K562 (cell line): ENCODE measurements around the gene DNAH8. TPM values are rescaled to one million over a fixed set of nuclear protein-coding genes. Genes with fewer than 3 reads are reported as not detected.

ENCODE experiments used
- ADNP ChIP-seq: fragments of 200-800 bp; sonication (Bioruptor generic); IDR thresholded peaks from 2 replicates; pipeline ENCODE4 v1.6.1; 2016; ENCODE audit warnings: missing genetic modification characterization, missing compliant biosample characterization
- ATF4 ChIP-seq: fragments of 450-650 bp; formaldehyde crosslinking; IDR thresholded peaks from 2 replicates; pipeline ENCODE4 v1.4.0; 2022; ENCODE audit warnings: mild to moderate bottlenecking, moderate library complexity
- BCLAF1 ChIP-seq, 2 experiments: fragments of 450-650 bp in 1 of 2; IDR thresholded peaks; 2 replicates each; pipeline ENCODE4 v1.6.1; 2011 to 2017; ENCODE audit warnings: low read depth in 2 of 2, antibody characterized with exemption in 1 of 2, borderline replicate concordance in 1 of 2, low read length in 1 of 2, mild to moderate bottlenecking in 1 of 2, mixed read lengths in 1 of 2; ENCODE audit not compliant: control insufficient read depth in 1 of 2
- CBFB ChIP-seq: sonication (generic); formaldehyde crosslinking; IDR thresholded peaks from 2 replicates; pipeline ENCODE4 v1.4.0; 2020; ENCODE audit warnings: mild to moderate bottlenecking, missing genetic modification reagents
- CBX1 ChIP-seq: sonication (generic); IDR thresholded peaks from 2 replicates; pipeline ENCODE4 v1.6.1; 2016; ENCODE audit warnings: antibody characterized with exemption, low read depth, mild to moderate bottlenecking
- CTBP1 ChIP-seq: fragments of 450-650 bp; IDR thresholded peaks from 2 replicates; pipeline ENCODE4 v1.6.1; 2016; ENCODE audit warnings: borderline replicate concordance
- DMBX1 ChIP-seq: fragments of 250-450 bp; sonication (Bioruptor Pico); IDR thresholded peaks from 2 replicates; pipeline ENCODE4 v1.8.0; 2022; ENCODE audit warnings: inconsistent platforms, mild to moderate bottlenecking, moderate library complexity, borderline replicate concordance
- ETS2 ChIP-seq: IDR thresholded peaks from 2 replicates; pipeline ENCODE4 v1.6.1; 2016; ENCODE audit warnings: borderline replicate concordance, missing genetic modification characterization, mild to moderate bottlenecking, moderate library complexity, missing compliant biosample characterization; ENCODE audit not compliant: poor library complexity, severe bottlenecking
- KLF6 ChIP-seq: fragments of 250-450 bp; sonication (Bioruptor Pico); IDR thresholded peaks from 2 replicates; pipeline ENCODE4 v1.4.0; 2020; ENCODE audit warnings: mild to moderate bottlenecking, moderate library complexity, borderline replicate concordance
- MEIS2 ChIP-seq: fragments of 450-650 bp; IDR thresholded peaks from 2 replicates; pipeline ENCODE4 v1.6.1; 2014; ENCODE audit warnings: mild to moderate bottlenecking; ENCODE audit not compliant: partially characterized antibody
- NR1H2 ChIP-seq: sonication (generic); formaldehyde crosslinking; IDR thresholded peaks from 2 replicates; pipeline ENCODE4 v1.4.0; 2020; ENCODE audit warnings: mild to moderate bottlenecking, missing genetic modification reagents
- RB1 ChIP-seq: fragments of 450-650 bp; IDR thresholded peaks from 2 replicates; pipeline ENCODE4 v1.6.1; 2017; ENCODE audit warnings: low read depth, mild to moderate bottlenecking
- RCOR1 ChIP-seq, 2 experiments: IDR thresholded peaks; 2 replicates each; pipeline ENCODE4 v1.6.1; 2012; ENCODE audit warnings: low read depth in 2 of 2, low read length in 2 of 2, borderline replicate concordance in 1 of 2, improper control_type of control experiment in 1 of 2
- SMAD3 ChIP-seq: fragments of 450-650 bp; formaldehyde crosslinking; conservative IDR thresholded peaks from 2 replicates; pipeline ENCODE4 v1.4.0; 2020; ENCODE audit warnings: mild to moderate bottlenecking
- SRSF9 ChIP-seq: fragments of 200-400 bp; formaldehyde crosslinking; IDR thresholded peaks from 2 replicates; pipeline ENCODE4 v1.6.1; 2017; ENCODE audit warnings: low read depth, low read length, borderline replicate concordance
- STAT5B ChIP-seq: fragments of 250-450 bp; sonication (Bioruptor Pico); IDR thresholded peaks from 2 replicates; pipeline ENCODE4 v1.8.0; 2021; ENCODE audit warnings: mild to moderate bottlenecking, inconsistent platforms
- ZBTB1 ChIP-seq: sonication (generic); formaldehyde crosslinking; IDR thresholded peaks from 2 replicates; pipeline ENCODE4 v1.8.1; 2023; ENCODE audit warnings: missing genetic modification reagents, low read depth, mild to moderate bottlenecking, borderline replicate concordance
- ZFX ChIP-seq: sonication (generic); formaldehyde crosslinking; IDR thresholded peaks from 2 replicates; pipeline ENCODE4 v1.8.0; 2022; ENCODE audit warnings: mild to moderate bottlenecking, missing genetic modification reagents, moderate library complexity
- ZNF655 ChIP-seq: fragments of 250-450 bp; sonication (Bioruptor Pico); IDR thresholded peaks from 2 replicates; pipeline ENCODE4 v1.5.0; 2021
- polyA plus RNA-seq, 8 experiments: library from polyadenylated mRNA; depleted of rRNA in 4 of 8; stranded (reverse) in 5 of 8; unstranded in 3 of 8; fragments of >200 nt; fragmentation: Nextera tagmentation in 2 of 8; fragmentation: Illumina TruSeq in 1 of 8; extraction: Ambion mirVana in 2 of 8; extraction: Trizol in 1 of 8; gene quantifications; 2 replicates each; pipeline versions ENCODE4 v1.2.1 to v1.2.3, GENCODE V29; 2011 to 2014; ENCODE audit warnings: inconsistent platforms in 1 of 8, missing spikeins in 1 of 8
- total RNA-seq, 7 experiments: library from RNA; depleted of rRNA in 6 of 7; stranded (reverse); fragments of >200 nt in 6 of 7; fragmentation: Illumina TruSeq in 2 of 7; extraction: Trizol in 2 of 7; gene quantifications; 2 replicates each; pipeline versions ENCODE4 v1.2.1 to v1.2.3, GENCODE V29; 2011 to 2021; ENCODE audit warnings: low replicate concordance in 1 of 7
- TF ChIP-seq, protein P1 (sequence below): sonication (generic); formaldehyde crosslinking; IDR thresholded peaks from 2 replicates; pipeline ENCODE4 v1.9.0; 2022; ENCODE audit warnings: mild to moderate bottlenecking, missing genetic modification reagents
- TF ChIP-seq, protein P2 (sequence below): sonication (generic); formaldehyde crosslinking; IDR thresholded peaks from 2 replicates; pipeline ENCODE4 v1.8.1; 2023; ENCODE audit warnings: mild to moderate bottlenecking, missing genetic modification reagents

DNAH8 gene
- total and polyA plus RNA-seq, 9 of the 15 experiments (the other 6 are each of a cell fraction or from before 2014, with no cell fraction given): 1.2 to 4.2 (median 2.9) TPM

GRCh38 chr6:38722727-38723334 is 7.7 kb downstream of the DNAH8 start (continued):
- no peak for TF ChIP-seq CBX1
- TF ChIP-seq RB1: peak; percentile 34; the same call in 1 of the 2 replicates
- TF ChIP-seq, protein P1, sequence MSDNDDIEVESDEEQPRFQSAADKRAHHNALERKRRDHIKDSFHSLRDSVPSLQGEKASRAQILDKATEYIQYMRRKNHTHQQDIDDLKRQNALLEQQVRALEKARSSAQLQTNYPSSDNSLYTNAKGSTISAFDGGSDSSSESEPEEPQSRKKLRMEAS (CRISPR knock-in tag): no peak
- TF ChIP-seq CBFB: no peak
- no peak for TF ChIP-seq ETS2
- no peak for TF ChIP-seq DMBX1
- no peak for TF ChIP-seq SRSF9
- TF ChIP-seq ADNP (tag): no peak
- no peak for TF ChIP-seq STAT5B
- TF ChIP-seq BCLAF1 (IDR thresholded peaks at IDR 0.05; ENCODE audit: borderline replicate concordance in 1 of 2, control insufficient read depth in 1 of 2, low read depth in 2 of 2, low read length in 1 of 2): no peak
- peak; percentile 93 for TF ChIP-seq CTBP1
- TF ChIP-seq SMAD3: no peak
- TF ChIP-seq MEIS2: no peak
- TF ChIP-seq RCOR1 (IDR thresholded peaks at IDR 0.05; ENCODE audit: borderline replicate concordance in 1 of 2, low read depth in 2 of 2, low read length in 2 of 2): peak in 1 of 2 experiments; percentile 81; a peak in 2 of 4 replicates
- TF ChIP-seq ZBTB1: no peak
- peak; percentile 85 for TF ChIP-seq ZFX
- no peak for TF ChIP-seq KLF6 (CRISPR knock-in tag)
- no peak for TF ChIP-seq ZNF655 (CRISPR knock-in tag)
- TF ChIP-seq, protein P2, sequence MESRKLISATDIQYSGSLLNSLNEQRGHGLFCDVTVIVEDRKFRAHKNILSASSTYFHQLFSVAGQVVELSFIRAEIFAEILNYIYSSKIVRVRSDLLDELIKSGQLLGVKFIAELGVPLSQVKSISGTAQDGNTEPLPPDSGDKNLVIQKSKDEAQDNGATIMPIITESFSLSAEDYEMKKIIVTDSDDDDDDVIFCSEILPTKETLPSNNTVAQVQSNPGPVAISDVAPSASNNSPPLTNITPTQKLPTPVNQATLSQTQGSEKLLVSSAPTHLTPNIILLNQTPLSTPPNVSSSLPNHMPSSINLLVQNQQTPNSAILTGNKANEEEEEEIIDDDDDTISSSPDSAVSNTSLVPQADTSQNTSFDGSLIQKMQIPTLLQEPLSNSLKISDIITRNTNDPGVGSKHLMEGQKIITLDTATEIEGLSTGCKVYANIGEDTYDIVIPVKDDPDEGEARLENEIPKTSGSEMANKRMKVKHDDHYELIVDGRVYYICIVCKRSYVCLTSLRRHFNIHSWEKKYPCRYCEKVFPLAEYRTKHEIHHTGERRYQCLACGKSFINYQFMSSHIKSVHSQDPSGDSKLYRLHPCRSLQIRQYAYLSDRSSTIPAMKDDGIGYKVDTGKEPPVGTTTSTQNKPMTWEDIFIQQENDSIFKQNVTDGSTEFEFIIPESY (CRISPR knock-in tag): no peak
- TF ChIP-seq NR1H2: no peak
- no peak for TF ChIP-seq ATF4 (CRISPR knock-in tag)
